Ishikawa (cell line): ENCODE data around the gene LRP1-AS.

Experiments
- CEBPB ChIP-seq: IDR thresholded peaks from 2 replicates; pipeline ENCODE4 v1.6.1; 2012
- CREB1 ChIP-seq: IDR thresholded peaks from 2 replicates; pipeline ENCODE4 v1.6.1; 2012; ENCODE audit warnings: low read depth
- EGR1 ChIP-seq: IDR thresholded peaks from 2 replicates; pipeline ENCODE4 v1.6.1; 2012
- EP300 ChIP-seq: IDR thresholded peaks from 2 replicates; pipeline ENCODE4 v1.6.1; 2012; ENCODE audit warnings: borderline replicate concordance
- FOXM1 ChIP-seq: IDR thresholded peaks from 2 replicates; pipeline ENCODE4 v1.6.1; 2012; ENCODE audit warnings: low read depth, borderline replicate concordance
- NFIC ChIP-seq: IDR thresholded peaks from 2 replicates; pipeline ENCODE4 v1.6.1; 2012
- RAD21 ChIP-seq: IDR thresholded peaks from 2 replicates; pipeline ENCODE4 v1.6.1; 2012; ENCODE audit warnings: low read depth
- TAF1 ChIP-seq: IDR thresholded peaks from 2 replicates; pipeline ENCODE4 v1.6.1; 2012; ENCODE audit warnings: low read depth, mild to moderate bottlenecking
- TCF12 ChIP-seq: IDR thresholded peaks from 2 replicates; pipeline ENCODE4 v1.6.1; 2012; ENCODE audit warnings: low read depth
- TEAD4 ChIP-seq: IDR thresholded peaks from 2 replicates; pipeline ENCODE4 v1.6.1; 2012
- YY1 ChIP-seq: IDR thresholded peaks from 2 replicates; pipeline ENCODE4 v1.6.1; 2012; ENCODE audit warnings: low read depth
- ZBTB7A ChIP-seq: IDR thresholded peaks from 2 replicates; pipeline ENCODE4 v1.6.1; 2012; ENCODE audit warnings: low read depth
- TF ChIP-seq, protein P1 (sequence below): IDR thresholded peaks from 2 replicates; pipeline ENCODE4 v1.6.1; 2012; ENCODE audit warnings: low read depth, mild to moderate bottlenecking
- TF ChIP-seq, protein P2 (sequence below): IDR thresholded peaks from 2 replicates; pipeline ENCODE4 v1.6.1; 2012
- TF ChIP-seq, protein P3 (sequence below): IDR thresholded peaks from 2 replicates; pipeline ENCODE4 v1.6.1; 2012

LRP1-AS gene

DNA sequence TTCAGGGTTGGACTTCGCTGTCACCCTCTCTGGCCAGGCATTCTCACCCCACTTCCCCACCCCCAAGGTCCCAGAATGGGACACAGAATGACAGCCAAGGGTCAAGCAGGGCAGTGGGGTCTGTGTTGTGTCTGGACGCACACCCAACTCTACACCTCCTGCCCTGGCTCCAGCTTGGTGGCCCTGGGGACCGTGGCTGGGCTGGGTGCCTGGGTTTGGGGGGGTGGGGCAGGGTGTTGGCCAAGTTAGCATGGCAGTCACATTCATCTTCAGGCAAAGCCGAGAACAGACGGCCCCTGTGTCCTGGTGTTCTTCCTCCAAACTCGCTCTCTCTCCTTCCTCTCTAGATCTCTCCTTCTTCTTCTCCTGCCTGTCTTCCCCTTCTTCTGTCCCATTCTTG, 13.5 kb downstream of the LRP1-AS start:
- TF ChIP-seq EP300 (no peak), ZBTB7A (no peak), CEBPB (no peak), TEAD4 (no peak), RAD21 (no peak), NFIC (no peak), FOXM1 (no peak), EGR1 (no peak), CREB1 (no peak), YY1 (no peak), TCF12 (no peak), TAF1 (no peak)
- TF ChIP-seq, protein P1, sequence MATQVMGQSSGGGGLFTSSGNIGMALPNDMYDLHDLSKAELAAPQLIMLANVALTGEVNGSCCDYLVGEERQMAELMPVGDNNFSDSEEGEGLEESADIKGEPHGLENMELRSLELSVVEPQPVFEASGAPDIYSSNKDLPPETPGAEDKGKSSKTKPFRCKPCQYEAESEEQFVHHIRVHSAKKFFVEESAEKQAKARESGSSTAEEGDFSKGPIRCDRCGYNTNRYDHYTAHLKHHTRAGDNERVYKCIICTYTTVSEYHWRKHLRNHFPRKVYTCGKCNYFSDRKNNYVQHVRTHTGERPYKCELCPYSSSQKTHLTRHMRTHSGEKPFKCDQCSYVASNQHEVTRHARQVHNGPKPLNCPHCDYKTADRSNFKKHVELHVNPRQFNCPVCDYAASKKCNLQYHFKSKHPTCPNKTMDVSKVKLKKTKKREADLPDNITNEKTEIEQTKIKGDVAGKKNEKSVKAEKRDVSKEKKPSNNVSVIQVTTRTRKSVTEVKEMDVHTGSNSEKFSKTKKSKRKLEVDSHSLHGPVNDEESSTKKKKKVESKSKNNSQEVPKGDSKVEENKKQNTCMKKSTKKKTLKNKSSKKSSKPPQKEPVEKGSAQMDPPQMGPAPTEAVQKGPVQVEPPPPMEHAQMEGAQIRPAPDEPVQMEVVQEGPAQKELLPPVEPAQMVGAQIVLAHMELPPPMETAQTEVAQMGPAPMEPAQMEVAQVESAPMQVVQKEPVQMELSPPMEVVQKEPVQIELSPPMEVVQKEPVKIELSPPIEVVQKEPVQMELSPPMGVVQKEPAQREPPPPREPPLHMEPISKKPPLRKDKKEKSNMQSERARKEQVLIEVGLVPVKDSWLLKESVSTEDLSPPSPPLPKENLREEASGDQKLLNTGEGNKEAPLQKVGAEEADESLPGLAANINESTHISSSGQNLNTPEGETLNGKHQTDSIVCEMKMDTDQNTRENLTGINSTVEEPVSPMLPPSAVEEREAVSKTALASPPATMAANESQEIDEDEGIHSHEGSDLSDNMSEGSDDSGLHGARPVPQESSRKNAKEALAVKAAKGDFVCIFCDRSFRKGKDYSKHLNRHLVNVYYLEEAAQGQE, result no peak
- TF ChIP-seq, protein P2, sequence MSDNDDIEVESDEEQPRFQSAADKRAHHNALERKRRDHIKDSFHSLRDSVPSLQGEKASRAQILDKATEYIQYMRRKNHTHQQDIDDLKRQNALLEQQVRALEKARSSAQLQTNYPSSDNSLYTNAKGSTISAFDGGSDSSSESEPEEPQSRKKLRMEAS, result no peak
- TF ChIP-seq, protein P3, sequence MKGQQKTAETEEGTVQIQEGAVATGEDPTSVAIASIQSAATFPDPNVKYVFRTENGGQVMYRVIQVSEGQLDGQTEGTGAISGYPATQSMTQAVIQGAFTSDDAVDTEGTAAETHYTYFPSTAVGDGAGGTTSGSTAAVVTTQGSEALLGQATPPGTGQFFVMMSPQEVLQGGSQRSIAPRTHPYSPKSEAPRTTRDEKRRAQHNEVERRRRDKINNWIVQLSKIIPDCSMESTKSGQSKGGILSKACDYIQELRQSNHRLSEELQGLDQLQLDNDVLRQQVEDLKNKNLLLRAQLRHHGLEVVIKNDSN, result no peak

DNA sequence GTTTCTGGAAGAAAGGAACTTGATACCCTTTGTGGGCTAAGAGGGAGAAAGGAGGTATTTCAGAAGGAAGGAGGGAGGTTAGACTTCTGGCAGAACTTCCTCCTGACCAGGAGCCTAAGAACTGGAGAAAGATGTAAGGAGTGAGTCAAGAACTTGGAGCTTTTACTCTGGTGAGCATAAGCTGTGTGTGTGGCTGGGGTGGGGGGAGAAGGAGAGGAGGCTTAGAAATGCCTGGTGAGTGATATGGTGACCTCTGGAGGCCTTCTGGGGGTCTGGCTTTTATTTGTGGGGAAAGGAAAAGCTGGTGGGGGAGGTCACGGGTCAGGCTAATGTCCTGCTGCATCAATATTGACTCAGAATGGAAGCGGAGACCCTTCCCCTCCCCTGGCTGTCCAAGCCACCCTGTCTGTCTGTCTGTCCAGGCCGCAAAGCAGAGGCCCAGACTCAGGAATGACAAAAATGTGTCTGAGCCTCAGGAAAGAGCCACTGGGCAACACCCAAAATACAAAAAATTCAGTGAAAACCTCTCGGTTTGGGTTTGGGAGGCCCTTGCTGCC, 14.3 kb downstream of the LRP1-AS start:
- no peak for TF ChIP-seq TAF1
- TF ChIP-seq, protein P1, result no peak
- TF ChIP-seq, protein P2, result no peak
- no peak for TF ChIP-seq TCF12
- TF ChIP-seq EGR1, result no peak
- peak; percentile 64 for TF ChIP-seq TEAD4

DNA sequence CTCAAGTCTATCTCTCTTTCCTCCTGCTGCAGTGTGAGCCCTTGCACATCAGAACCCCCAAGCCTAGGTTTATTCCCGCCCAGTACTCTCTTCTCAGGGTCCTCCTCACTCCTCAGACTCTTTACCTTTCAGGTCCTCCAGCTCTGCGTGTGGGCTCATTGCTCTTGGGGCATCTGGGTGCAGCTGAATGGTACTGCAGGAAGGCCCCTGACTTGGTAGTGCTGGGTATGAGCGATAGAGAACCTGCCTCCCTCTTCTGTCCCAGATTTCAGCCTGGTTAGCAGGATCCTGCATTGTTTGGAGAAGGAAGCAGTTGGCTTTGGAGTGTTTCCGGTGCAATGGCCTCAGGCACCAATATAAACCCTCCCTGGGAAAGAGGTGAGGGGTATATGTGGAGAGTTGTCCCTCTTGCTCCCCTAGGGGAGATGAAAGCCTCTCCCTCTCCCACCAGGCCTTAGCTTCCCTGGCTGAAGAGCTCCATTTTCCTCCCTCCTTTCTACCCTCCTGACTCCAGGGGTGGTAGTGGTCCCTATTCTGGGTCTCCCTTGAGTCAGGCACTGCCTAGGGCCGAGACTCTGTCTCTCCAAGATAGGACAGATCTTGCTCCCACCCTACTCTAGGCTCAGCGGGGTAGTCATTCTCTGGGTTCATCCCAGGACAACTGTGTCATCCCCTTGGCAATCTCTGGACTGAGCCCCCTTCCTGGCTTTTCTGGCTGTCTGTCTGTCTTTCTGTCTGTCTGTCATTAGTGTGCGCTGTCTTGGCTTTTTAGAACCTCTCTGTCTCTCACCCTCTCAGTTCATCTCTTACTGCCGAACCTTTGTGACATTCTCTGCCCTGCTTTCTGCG, 15.3 kb downstream of the LRP1-AS start:
- TF ChIP-seq, protein P1, result no peak
- TF ChIP-seq TCF12, result no peak
- TF ChIP-seq NFIC, result no peak
- TF ChIP-seq, protein P2, result no peak
- TF ChIP-seq YY1, result no peak

DNA sequence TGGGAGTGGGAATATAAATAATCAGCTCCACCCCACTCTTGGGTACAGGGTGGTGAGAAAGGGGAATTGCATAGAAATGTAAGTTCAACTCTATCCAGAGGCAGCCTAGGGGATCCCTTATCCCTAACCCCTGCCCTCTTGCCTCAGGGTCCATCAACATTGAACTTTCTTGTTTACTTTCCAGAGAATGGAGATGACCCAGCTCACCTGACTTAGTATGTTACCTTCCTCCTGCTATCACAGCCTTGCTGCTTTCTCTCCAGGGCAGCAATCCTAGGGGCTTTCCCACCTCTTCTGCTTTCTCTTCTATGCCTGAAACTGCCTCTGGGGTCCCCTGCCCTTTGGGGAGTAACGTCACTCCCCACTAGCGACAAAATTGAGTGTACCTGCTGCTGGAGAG, 16.5 kb downstream of the LRP1-AS start:
- TF ChIP-seq NFIC (no peak), TCF12 (no peak), FOXM1 (no peak), TEAD4 (no peak), ZBTB7A (no peak), CEBPB (no peak), RAD21 (no peak), EGR1 (no peak), YY1 (no peak), EP300 (no peak), TAF1 (no peak), CREB1 (no peak)
- TF ChIP-seq, protein P2, result no peak
- TF ChIP-seq, protein P1, result no peak
- TF ChIP-seq, protein P3, result no peak
